ENCODE measurements around the gene ARID4B.
"Not testable (repeated sequence)": the region's sequence is repeated elsewhere in the genome, so short reads cannot be mapped to it uniquely, and the experiment has no call there.

DNA sequence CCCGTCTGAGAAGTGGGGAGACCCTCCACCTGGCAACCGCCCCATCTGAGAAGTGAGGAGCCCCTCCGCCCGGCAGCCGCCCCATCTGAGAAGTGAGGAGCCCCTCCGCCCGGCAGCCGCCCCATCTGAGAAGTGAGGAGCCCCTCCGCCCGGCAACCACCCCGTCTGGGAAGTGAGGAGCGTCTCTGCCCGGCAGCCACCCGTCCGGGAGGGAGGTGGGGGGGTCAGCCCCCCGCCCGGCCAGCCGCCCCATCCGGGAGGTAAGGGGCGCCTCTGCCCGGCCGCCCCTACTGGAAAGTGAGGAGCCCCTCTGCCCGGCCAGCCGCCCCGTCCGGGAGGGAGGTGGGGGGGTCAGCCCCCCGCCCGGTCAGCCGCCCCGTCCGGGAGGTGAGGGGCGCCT is 18.8 kb downstream of the ARID4B start:
- TF ChIP-seq, protein P1, sequence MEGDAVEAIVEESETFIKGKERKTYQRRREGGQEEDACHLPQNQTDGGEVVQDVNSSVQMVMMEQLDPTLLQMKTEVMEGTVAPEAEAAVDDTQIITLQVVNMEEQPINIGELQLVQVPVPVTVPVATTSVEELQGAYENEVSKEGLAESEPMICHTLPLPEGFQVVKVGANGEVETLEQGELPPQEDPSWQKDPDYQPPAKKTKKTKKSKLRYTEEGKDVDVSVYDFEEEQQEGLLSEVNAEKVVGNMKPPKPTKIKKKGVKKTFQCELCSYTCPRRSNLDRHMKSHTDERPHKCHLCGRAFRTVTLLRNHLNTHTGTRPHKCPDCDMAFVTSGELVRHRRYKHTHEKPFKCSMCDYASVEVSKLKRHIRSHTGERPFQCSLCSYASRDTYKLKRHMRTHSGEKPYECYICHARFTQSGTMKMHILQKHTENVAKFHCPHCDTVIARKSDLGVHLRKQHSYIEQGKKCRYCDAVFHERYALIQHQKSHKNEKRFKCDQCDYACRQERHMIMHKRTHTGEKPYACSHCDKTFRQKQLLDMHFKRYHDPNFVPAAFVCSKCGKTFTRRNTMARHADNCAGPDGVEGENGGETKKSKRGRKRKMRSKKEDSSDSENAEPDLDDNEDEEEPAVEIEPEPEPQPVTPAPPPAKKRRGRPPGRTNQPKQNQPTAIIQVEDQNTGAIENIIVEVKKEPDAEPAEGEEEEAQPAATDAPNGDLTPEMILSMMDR (IDR thresholded peaks at IDR 0.05): not testable (repeated sequence)
- not testable (repeated sequence) for TF ChIP-seq POLR2A (IDR thresholded peaks at IDR 0.05)

Measured in heart left ventricle (tissue), 13 donors.